Left hindlimb (tissue), 1 donor: ENCODE data around the gene MYH16.
"Not testable (repeated sequence)": the region's sequence is repeated elsewhere in the genome, so short reads cannot be mapped to it uniquely, and the experiment has no call there.

Source experiments
- DNase-seq: peaks from one replicate; pipeline ENCODE4 v3.0.0-alpha.2; 2018

Gene MYH16

GRCh38 chr7:99308461-99309074, 35.9 kb downstream of the MYH16 start:
- no peak for DNase-seq

GRCh38 chr7:99309111-99309510, 36.5 kb downstream of the MYH16 start:
- no peak for DNase-seq

GRCh38 chr7:99310004-99310403, 37.4 kb downstream of the MYH16 start:
- no peak for DNase-seq

- DNase-seq, result no peak
Observed at GRCh38 chr7:99311702-99312101, 39.1 kb downstream of the MYH16 start.

GRCh38 chr7:99312316-99313203, 39.9 kb downstream of the MYH16 start:
- DNase-seq, result no peak

GRCh38 chr7:99313204-99313573, 40.5 kb downstream of the MYH16 start:
- no peak for DNase-seq

GRCh38 chr7:99314504-99314903, 41.9 kb downstream of the MYH16 start:
- no peak for DNase-seq

- DNase-seq, result no peak
Observed at GRCh38 chr7:99320371-99320770, 47.7 kb downstream of the MYH16 start.

GRCh38 chr7:99322659-99323058, 50.0 kb downstream of the MYH16 start:
- not testable (repeated sequence) for DNase-seq

- no peak for DNase-seq
Observed at GRCh38 chr7:99324559-99324958, 51.9 kb downstream of the MYH16 start.

- DNase-seq, result no peak
Observed at GRCh38 chr7:99325001-99325493, 52.4 kb downstream of the MYH16 start.

GRCh38 chr7:99325592-99326407, 53.2 kb downstream of the MYH16 start, which contains the start of gene ARPC1A:
Gene ARPC1A (plus strand): TSS chr7:99325898. CDS start chr7:99333354, 7,456 bp downstream.
- peak; percentile 94 for DNase-seq

- DNase-seq, result no peak
Observed at GRCh38 chr7:99326408-99326782, 53.8 kb downstream of the MYH16 start.

- not testable (repeated sequence) for DNase-seq
Observed at GRCh38 chr7:99330314-99330961, 57.8 kb downstream of the MYH16 start.

GRCh38 chr7:99331002-99331401, 58.4 kb downstream of the MYH16 start:
- DNase-seq, result no peak

- no peak for DNase-seq
Observed at GRCh38 chr7:99339595-99339994, 67.0 kb downstream of the MYH16 start.

- DNase-seq, result no peak
Observed at GRCh38 chr7:99340659-99341058, 68.0 kb downstream of the MYH16 start.

GRCh38 chr7:99344061-99344647, 71.5 kb downstream of the MYH16 start:
- DNase-seq, result no peak

- DNase-seq, result not testable (repeated sequence)
Observed at GRCh38 chr7:99350641-99351040, 78.0 kb downstream of the MYH16 start.

GRCh38 chr7:99352247-99352646, 79.6 kb downstream of the MYH16 start:
- no peak for DNase-seq

- DNase-seq, result no peak
Observed at GRCh38 chr7:99355098-99355497, 82.5 kb downstream of the MYH16 start.
